GM21423 (cell line): ENCODE measurements around the gene SPAG16.
"Not testable (repeated sequence)": the region's sequence is repeated elsewhere in the genome, so short reads cannot be mapped to it uniquely, and the experiment has no call there.

Experiments used
- ATAC-seq: cut with Tn5 transposase; IDR thresholded peaks from one replicate; pipeline ENCODE4 v1.9.1; 2021; ENCODE audit warnings: mild to moderate bottlenecking, moderate library complexity; ENCODE audit not compliant: unreplicated experiment

The SPAG16 gene

DNA sequence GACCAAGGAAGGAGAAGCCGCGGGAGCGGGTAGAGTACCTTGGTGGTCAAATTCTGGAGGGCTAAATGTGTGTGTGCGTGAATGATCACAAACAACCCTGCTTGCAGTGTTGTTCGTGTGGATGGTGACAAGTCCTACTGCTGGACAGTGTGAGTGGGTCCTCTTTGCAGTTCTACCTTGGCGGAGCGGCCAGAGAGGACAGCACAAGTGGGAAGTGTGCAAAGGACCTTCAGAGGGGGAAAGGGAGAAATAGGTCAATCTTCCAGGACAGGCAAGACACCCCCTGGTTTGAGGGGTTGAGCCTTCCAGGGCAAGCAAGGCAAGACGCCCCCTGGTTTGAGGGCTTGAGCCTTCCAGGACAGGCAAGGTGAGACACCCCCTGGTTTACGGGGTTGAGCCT lies 122.8 kb downstream of the SPAG16 start:
- ATAC-seq: not testable (repeated sequence)

DNA sequence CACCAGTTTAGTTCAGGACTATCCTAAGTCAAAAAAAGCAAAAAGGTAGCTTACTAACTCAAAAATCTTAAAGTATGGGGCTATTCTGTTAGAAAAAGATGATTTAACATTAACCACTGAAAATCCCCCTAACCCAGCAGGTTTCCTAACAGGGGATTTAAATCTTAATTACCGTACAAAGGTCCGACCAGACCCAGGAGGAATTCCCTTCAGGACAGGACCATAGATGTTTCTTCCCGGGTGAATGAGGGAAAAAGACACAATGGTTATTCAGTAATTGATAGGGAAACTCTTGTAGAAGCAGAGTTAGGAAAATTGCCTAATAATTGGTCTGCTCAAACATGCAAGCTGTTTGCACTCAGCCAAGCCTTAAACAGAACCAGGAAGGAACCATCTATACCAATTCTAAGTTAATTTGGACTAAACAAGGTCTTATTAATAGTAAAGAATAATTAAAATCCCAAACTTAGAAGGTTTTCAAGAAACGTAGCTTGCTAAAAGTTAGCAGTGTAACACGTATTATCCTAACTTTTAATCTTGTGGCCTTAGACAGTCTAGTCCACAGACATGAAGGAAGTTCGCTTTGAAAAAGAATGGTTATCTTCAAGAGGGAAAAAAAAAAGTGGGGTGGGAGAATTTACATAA lies 124.3 kb downstream of the SPAG16 start:
- not testable (repeated sequence) for ATAC-seq

DNA sequence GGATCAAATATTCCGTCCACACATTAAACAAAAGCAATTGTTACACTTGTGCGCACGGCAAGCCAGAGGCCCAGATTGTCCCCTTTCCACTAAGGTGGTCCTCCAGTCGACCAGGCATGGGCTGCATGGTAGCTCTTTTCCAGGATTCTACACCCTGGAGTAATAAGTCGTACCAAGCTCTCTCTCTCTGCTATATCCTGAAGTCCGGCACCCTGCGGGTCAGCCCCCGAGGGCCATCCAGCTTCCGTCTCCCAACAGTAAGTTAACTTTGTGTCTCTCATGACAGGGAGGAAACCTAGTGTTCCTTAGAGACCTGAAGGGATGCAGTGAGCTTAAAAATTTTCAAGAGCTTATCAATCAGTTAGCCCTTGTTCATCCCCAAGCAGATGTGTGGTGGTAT lies 126.4 kb downstream of the SPAG16 start:
- ATAC-seq: not testable (repeated sequence)

DNA sequence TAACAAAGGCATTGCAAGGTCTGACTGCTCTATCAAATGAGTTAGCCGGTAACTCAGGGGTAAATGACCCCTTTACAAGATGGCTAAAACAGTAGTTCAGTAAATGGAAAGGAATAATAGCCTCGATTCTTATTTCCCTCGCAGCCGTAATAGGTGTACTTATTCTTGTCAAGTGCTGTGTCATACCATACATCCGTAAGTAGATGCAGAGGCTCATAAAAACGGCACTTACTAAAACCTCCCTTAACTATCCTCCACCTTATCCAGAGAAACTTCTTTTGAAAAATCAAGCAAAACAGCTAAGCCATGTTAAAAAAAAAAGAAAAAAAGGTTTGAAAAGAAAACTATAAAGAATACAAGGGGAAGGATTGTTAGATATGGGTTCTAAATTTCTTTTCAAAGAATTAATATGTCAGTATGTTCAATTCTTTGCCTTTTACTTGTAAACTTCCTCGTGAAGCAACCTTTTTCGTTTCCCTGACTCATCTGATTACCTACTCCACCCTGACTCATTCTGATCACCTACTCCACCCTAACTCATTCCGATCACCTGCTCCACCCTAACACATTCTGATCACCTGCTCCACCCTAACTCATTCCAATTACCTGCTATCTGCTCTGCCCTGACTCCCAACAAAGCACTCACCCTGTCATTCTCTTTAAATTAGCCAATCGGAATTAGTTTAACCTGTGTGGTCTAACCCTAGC lies 127.5 kb downstream of the SPAG16 start:
- no peak for ATAC-seq

DNA sequence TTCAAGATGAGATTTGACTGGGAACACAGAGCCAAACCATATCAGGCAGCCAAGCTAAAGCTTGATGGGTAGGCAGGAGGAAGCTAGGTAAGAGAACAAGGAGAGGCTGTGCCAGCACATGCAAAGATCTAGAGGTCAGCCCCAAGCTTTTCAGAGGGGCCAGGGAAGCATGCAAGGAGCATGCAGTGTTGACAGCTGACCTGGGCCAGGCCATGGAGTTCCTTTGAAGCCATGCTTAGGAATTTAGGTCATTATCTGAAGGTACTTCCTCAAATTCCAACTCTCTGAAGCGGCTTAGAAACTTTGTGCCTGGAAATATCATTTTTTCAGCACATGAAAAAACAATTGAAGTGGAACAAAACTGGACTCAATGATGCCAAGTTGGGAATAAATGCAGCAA lies 130.8 kb downstream of the SPAG16 start:
- ATAC-seq: no peak

DNA sequence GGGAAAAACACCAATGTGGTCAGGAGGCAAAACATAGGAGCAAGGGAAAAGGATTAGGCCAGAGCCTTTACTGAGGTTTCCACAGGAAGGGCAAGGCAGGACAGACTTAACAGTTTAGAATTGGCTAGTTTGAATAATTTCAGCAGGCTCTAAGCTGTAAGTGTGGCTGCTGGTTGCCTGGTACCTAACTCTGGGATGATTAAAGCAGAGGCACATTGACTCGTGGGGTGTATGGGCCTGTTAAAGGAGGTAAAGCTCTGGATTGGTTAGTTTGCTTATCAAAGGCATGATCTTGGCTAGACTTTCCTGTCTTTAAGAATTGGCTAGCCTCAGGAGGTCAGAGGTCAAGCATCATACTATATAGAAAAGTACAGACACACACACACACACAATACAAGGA lies 132.6 kb downstream of the SPAG16 start:
- no peak for ATAC-seq

DNA sequence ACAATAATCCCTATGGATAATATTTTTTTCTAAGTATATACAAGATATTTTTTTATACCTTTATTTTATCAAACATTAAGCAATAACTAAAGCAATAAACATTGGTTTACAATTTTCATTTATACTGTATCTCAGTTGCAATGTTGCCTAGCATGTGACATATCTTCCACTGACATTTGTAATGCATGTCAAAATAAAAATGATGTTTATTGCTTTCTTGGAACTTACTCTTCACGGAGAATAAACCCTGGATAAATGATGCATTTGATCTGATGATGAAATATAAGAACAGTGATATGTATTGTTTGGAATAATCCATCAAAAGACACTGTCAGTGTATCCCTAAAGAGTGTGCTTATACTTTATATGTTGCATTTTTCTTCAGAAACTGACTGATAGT lies 135.7 kb downstream of the SPAG16 start:
- ATAC-seq: no peak

DNA sequence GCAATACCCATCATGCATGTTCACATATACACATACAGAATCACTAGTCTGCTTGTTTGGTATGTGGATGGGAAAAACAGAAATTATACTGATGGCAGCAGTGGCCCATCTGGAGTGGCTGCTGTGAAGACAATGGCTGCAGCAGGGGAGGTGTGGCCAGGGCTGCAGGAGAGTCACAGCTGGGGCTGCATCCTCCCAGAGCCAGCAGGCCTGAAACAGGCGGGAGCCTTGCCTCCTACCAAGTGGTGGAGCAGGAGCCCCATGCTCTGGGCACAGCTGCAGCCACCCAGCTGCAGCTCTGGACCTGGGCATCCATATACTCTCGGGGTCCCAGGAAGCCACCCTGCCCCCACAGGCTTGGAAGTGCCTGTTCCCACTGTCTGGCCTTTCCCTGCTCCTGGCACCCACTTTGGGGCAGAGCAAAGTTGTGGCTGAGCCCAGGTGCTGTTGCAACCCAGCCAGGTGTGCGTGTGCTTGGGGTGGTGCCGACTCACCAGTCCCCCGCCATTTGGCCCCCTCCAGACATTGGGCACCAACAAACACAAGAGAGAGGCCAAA lies 136.6 kb downstream of the SPAG16 start:
- ATAC-seq: no peak

DNA sequence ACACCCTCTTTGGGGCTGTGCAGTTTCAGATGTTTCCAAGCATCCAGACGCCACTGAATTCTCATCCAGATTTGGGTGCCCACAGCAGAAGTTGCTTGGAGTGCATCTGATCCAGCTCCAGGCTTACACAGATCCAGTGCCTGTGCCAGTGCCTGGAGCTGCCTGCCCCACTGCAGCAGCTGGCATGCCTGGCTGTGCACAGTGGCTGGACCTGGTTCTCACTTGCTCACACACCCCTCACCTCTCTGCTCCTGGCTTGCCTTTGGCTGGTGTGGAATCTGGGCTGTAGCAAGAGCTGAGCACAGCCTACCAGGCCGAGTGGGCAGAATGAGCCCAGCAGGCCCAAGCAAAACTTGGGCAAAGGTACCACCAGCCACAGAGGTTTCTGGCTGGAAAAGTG lies 137.9 kb downstream of the SPAG16 start:
- ATAC-seq: no peak

DNA sequence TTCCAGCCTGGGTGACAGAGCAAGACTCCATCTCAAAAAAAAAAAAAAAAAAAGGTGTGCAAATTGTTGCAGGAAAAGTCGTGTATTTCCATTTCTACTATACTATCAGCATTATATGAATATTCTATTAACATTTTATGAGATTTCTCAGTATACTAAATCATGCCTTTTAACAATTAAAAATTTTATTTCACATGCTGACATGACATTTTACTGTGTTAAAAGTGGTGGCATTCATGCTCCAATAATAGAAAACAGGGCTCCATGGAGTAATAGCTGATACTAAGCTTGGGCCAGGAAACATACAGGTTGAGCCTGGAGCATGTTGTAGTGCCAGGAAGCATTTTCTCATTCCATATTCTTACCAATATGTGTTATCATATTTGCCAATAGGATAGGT lies 141.4 kb downstream of the SPAG16 start:
- ATAC-seq: no peak

DNA sequence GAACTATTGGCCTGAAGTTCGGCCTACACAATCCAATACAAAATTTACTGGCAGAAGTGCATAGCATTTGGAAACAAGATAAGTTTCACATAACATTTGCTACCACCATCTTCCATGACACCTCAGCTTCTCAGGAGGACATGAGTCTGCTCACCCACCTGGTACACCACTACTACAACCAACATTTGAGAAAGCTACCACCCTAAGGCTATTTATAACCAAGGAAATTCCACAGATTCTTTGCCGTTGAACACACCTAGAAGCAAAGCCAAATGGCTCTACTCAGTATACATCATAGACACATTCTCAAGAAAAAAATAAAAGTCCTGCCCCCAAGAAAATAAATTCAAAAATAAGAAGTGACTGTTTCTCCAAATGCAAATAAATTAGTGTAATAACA lies 145.3 kb downstream of the SPAG16 start:
- no peak for ATAC-seq

DNA sequence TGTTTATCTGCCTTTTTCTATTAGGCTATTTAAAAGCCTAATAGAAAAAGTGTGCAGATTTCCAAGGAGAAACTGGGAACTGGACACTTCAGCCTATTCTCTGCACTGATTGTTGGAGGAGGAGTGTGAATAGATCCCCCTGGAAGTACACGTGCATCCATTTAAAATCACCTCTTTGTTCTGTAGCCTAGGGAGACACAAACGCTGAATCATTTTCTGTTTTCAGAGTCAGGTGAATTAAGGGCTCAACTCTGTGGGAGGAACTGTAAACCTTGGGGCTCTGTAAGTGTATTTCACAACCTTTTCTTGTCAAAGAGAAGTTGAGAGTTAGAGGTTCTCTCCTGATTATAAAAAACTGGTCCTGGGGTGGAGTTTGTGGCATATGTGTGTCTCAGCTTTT lies 159.7 kb downstream of the SPAG16 start:
- ATAC-seq: no peak

DNA sequence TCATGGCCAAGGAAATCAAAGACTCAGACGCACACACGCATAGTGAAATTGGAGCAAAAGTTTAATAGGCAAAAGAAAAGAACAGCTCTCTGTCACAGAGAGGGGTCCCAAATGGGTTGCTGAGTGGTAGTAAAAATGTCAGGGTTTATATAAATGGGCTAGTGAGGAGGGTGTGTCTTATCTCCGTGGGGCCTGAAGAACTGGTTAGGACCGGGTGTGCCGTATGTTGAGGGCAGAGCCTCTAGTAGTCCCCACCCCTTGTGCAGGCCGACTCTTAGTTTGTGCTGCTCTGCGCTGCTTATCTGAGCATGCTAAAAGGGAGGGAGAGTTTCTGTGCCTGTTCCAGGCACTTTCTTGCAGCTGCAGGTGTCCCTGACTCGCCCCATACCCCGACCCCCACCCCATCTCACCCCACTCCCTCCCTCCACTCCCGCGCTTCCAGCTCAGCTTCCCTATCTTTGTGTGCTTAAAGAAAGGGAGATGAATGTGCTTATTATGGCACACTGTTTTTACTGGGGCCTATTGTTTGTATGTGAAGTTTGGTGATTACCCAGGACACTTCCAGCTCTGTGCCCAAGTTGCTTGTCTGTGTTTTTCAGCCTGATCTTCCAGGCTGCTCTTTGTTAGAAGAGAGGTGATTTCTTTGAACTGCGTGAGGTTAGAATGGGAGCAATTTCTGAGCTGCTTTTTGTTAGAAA lies 167.4 kb downstream of the SPAG16 start:
- no peak for ATAC-seq

DNA sequence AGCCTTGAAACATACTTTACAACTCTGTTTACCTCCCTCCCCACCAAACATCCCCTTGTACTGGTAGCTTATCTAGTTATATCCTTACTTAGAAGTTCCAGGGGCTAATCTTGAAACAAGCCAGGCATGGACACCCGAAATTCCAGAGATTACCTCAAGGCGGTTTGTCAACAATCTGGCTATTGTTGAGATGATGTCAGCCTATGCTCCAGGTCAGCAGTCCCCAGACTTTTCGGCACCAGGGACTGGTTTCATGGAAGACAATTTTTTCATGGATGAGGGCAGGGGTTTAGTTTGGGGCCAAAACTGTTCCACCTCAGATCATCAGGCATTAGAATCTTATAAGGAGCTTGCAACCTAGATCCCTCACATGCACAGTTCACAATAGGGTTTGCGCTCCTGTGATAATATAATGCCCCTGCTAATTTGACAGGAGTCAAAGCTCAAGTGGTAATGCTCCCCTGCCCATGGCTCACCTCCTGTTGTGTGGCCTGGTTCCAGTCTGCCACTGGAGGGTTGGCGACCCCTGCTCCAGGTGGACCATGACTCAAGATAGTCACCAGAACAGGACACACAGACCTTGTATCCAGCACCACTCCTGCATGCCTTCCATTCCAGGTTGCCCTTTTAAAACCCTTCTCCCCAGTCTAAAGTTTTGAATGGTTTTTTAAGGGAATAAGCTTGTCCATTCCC lies 171.2 kb downstream of the SPAG16 start:
- no peak for ATAC-seq

DNA sequence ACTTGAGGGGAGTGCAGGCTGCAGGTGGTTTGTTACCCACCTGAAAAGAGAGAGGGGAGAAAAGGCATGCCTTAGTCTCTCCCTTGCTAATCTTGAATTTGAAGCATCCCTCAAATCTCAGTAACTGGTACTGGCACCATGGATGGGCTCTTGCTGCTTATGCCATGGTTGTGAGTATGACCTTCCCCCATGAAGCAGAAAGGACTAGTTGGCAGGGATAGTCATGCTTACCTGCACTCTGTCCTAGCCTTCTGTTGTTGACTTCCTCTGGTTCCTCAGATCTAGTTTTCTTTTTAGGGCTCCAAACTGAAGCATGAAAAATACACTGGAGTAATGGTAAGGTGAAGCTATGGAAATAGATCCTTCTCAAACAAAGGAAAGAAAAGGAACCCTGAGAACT lies 191.2 kb downstream of the SPAG16 start:
- ATAC-seq: no peak

DNA sequence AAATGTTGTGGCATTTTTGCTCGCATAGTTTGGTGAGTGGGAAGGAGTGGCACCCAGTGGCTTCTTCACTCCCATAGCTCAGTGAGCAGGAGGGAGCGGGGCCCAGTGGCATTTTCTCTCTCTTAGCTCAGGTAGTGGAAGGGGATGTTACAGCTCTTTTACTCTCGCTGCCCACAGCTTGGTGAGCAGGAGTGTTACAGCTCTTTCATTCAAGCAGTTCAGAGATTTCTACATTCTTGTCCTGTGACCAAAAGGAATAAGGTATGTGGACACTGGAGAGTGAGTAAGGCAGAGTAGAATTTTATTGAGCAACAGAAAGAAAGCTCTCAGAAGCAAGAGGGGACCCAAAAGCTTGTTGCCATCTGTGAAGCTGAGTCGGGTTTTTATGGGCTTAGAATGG lies 192.4 kb downstream of the SPAG16 start:
- no peak for ATAC-seq

DNA sequence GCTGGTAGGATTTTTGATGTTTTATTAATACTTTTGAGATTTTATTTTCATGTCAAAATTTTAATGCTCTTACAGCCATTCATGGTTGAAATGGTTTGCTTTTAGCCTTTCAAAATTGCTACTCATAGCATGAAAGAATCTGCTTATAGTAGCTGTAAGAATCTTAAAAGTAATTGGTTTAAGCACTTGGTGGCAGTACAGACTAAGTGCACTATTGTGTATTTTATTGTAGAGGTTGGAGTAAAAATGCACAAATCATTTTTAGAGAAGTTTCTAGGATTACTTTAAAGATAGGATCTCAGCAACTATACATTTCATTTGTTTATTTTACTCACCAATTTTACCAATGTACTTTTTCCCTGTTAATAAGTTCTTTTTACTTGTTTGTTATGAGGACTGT lies 205.8 kb downstream of the SPAG16 start:
- ATAC-seq: no peak

DNA sequence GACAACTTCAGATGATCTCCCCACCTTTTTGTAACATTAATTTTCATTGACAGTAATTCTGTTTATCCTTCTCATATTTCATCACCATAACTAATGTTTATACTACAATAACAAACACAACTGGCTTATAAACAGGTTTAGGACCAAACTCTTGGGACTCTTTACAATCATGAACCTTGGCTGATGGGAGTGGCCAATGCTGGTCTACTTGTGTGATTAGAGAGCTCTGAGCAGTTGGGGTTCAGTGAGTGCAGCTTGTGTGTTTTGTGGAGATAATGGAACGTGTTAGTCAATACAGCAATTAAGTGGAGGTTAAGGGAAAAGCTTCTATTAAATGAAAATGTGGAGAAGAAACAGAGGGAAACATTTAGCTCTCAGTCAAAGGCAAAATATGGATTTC lies 207.1 kb downstream of the SPAG16 start:
- ATAC-seq: no peak

DNA sequence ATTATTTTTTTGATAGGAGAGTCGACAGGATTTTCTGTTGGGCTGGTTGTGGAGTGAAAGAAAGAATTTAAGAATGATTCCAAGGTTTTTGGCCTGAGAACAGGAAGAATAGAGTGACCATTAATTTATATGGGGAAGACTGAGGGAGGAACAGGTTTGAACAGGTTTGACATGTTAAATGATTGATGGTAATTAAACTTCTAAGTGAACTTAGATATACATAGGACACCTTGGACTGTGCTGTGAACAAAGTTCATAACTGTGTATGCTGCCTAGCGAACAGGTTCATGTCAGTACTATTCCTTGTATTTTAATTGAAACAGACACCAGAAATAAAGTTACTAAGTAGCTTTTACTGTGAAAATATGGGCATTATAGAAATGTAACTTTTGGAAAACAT lies 212.0 kb downstream of the SPAG16 start:
- ATAC-seq: no peak

DNA sequence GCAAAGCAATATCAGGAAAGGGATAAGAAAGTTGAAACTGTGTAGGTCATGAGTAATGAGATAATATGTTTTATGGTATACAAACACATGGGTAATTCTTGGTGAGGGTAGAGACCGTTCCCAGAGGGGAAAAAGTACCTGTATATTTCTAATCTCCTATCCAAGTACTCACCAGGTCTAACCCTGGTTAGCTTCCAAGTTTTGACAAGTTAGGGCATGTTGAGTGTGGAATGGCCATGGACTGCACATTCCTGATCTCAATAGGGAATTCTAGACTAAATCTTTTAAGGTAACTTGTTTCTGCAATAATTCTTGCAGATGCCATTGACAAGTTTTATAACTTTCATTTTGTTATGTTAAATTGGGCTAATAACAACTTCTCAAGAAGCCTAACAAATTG lies 216.6 kb downstream of the SPAG16 start:
- no peak for ATAC-seq

DNA sequence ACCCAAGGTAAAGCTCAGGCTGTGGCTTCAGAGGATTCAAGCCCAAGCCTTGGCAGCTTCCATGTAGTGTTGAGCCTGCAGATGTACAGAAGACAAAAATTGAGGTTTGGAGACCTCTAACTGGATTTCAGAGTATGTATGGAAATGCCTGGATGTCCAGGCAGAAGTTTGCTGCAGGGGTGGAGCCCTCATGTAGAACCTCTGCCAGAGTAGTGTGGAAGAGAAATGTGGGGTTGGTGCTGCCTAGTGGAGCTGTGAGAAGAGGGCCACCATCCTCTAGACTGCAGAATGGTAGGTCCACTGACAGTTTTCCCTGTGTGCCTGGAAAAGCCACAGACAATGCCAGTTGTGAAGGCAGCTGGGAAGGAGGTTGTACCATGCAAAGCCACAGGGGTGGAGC lies 239.9 kb downstream of the SPAG16 start:
- no peak for ATAC-seq
